AG10803 (cell line): Measurements from ENCODE around the gene OPN5.

Experiments
- DNase-seq: peaks from one replicate; pipeline ENCODE4 v3.0.0; 2010; ENCODE audit warnings: low read depth
- H3K4me3 ChIP-seq: 2 replicates; pipeline ENCODE4 v1.5.1; 2011; ENCODE audit warnings: mild to moderate bottlenecking, low read length, control low read depth
- TF ChIP-seq, protein P1 (sequence below): conservative IDR thresholded peaks from 2 replicates; pipeline ENCODE4 v1.5.1; 2011; ENCODE audit warnings: mild to moderate bottlenecking, low read length, control low read depth, inconsistent platforms

OPN5 gene

GRCh38 chr6:47836046-47836445, 54.2 kb downstream of the OPN5 start:
- H3K4me3 ChIP-seq: no peak overlapping the region
- DNase-seq: no peak

GRCh38 chr6:47836639-47837038, 54.8 kb downstream of the OPN5 start:
- DNase-seq: no peak
- TF ChIP-seq, protein P1, sequence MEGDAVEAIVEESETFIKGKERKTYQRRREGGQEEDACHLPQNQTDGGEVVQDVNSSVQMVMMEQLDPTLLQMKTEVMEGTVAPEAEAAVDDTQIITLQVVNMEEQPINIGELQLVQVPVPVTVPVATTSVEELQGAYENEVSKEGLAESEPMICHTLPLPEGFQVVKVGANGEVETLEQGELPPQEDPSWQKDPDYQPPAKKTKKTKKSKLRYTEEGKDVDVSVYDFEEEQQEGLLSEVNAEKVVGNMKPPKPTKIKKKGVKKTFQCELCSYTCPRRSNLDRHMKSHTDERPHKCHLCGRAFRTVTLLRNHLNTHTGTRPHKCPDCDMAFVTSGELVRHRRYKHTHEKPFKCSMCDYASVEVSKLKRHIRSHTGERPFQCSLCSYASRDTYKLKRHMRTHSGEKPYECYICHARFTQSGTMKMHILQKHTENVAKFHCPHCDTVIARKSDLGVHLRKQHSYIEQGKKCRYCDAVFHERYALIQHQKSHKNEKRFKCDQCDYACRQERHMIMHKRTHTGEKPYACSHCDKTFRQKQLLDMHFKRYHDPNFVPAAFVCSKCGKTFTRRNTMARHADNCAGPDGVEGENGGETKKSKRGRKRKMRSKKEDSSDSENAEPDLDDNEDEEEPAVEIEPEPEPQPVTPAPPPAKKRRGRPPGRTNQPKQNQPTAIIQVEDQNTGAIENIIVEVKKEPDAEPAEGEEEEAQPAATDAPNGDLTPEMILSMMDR: no peak
- H3K4me3 ChIP-seq: no peak overlapping the region

More at GRCh38 chr6:47836046-47836445, 54.2 kb downstream of the OPN5 start:
- TF ChIP-seq, protein P1: no peak

DNA sequence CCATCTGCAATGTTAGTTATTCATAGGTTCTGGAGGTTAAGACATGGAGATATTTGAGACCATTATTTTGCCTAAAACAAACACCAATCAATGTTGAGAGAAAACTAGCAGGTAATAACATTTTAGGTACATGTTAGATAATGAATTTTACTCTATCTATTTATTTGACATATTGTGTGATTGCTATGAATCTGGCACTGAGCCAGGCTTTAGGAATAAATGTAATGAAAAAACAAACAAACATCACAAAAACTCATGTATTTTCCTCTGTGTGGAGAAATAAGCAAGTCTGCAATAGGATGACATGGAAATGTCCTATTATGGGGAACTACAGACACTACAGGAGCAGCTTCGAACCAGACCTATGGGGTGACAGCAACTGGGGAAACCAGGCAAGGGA, 57.8 kb downstream of the OPN5 start:
- H3K4me3 ChIP-seq: no peak overlapping the region
- DNase-seq: no peak
- TF ChIP-seq, protein P1: no peak

GRCh38 chr6:47844881-47845280, 63.0 kb downstream of the OPN5 start:
- DNase-seq: no peak
- no peak overlapping the region for H3K4me3 ChIP-seq
- TF ChIP-seq, protein P1: no peak

DNA sequence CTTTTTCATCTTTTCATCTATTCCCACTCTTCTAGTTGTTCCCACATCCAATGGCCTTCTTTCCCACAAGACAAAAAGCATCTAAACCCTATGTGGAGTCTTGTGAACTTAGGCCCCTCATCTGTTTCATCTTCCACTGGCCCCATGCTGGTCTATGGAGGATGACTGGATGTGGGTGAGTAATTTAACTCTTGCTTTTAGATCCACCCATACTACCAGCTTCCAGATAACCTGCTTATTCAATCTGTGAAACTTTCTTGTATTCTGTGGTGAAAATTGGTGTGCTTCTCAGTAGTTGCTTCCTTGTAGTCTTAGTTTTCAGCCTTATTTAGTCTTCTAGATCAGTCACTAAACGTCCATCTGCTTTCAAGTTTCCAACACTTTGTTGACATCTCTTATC, 64.9 kb downstream of the OPN5 start:
- DNase-seq: no peak
- H3K4me3 ChIP-seq: no peak overlapping the region
- TF ChIP-seq, protein P1: no peak

DNA sequence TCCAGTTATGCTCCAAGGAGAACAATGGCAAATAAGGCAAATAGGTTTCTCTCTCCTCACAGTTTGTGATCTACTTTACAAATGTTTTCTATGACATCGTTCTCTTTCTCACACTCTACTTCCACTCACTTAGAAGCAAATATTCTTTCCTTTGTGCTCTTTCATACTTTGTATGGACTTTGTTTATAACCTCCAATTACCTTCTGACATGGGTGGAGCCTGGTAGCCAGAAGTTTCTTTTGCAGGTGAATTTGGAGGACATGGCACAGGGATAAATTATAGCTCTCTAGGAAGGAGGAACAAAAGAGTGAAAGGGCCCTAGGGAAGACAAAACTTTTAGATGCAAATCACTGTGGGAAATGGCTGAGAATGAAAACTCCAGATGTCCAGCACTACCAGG, 69.3 kb downstream of the OPN5 start:
- H3K4me3 ChIP-seq: no peak overlapping the region
- TF ChIP-seq, protein P1: no peak
- DNase-seq: no peak

DNA sequence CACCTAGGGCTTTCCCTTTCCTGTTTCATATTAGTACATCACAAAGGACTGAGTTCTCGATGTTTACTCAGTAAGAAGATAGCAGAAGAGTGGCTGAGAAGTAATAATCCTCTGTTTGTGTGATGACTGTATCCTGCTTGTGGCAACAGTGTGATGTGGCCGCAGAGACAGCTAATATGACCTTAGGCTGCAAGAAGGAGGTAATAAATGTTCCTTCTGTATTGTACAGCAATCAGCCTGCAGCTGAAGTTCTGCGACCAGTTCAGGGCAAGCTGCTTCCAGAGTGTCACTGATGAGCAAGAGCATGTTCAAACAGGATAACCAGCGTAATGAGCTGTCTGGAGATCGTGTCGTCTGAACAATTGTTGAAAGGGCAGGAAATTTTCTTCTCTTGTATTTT, 70.9 kb downstream of the OPN5 start:
- TF ChIP-seq, protein P1: no peak
- no peak overlapping the region for H3K4me3 ChIP-seq
- DNase-seq: no peak
